Common myeloid progenitor, CD34-positive (primary cell): ENCODE data around the gene HLA-DQA2.

Experiments
- CTCF ChIA-PET: fragments of 350-600 bp; sonication (Branson Sonifier 250); formaldehyde crosslinking; loops from one replicate; lab custom pipeline; 2021; ENCODE audit warnings: antibody characterized with exemption; lab: Charles Lee
- POLR2A ChIA-PET: fragments of 350-600 bp; sonication (Branson Sonifier 250); formaldehyde crosslinking; loops from one replicate; lab custom pipeline; 2021; ENCODE audit warnings: antibody characterized with exemption; lab: Charles Lee
- DNase-seq, 3 donors: peaks; one replicate each; pipeline versions ENCODE4 v3.0.0 to v3.0.0-alpha.2; 2013
- H3K27ac ChIP-seq, 2 experiments: 1 replicate in 1 of 2; 2 replicates in 1 of 2; pipeline ENCODE4 v1.7.0; 2013; ENCODE audit warnings: inconsistent platforms in 2 of 2, low read length in 2 of 2, mild to moderate bottlenecking in 2 of 2, low read depth in 1 of 2, moderate library complexity in 1 of 2; ENCODE audit not compliant: severe bottlenecking in 2 of 2, insufficient read depth in 1 of 2, poor library complexity in 1 of 2
- H3K27me3 ChIP-seq, 5 experiments: replicated peaks in 2 of 5; 1 replicate in 3 of 5; 2 replicates in 2 of 5; pipeline versions ENCODE4 v1.6.1 to v1.7.0; 2013; ENCODE audit warnings: low read length in 4 of 5, mild to moderate bottlenecking in 2 of 5, moderate library complexity in 2 of 5, inconsistent platforms in 1 of 5; ENCODE audit not compliant: insufficient read depth in 5 of 5, control insufficient read depth in 4 of 5
- H3K36me3 ChIP-seq, 4 experiments: 1 replicate in 2 of 4; 2 replicates in 2 of 4; pipeline versions ENCODE4 v1.6.1 to v1.7.0; 2013; ENCODE audit warnings: low read length in 3 of 4, control low read depth in 1 of 4, mild to moderate bottlenecking in 1 of 4; ENCODE audit not compliant: control insufficient read depth in 4 of 4, insufficient read depth in 4 of 4
- H3K4me1 ChIP-seq, 4 experiments: 1 replicate in 3 of 4; 2 replicates in 1 of 4; pipeline versions ENCODE4 v1.6.1 to v1.7.1; 2013; ENCODE audit warnings: low read length in 3 of 4, mild to moderate bottlenecking in 3 of 4, control low read depth in 1 of 4, inconsistent platforms in 1 of 4, moderate library complexity in 1 of 4; ENCODE audit not compliant: control insufficient read depth in 4 of 4, insufficient read depth in 4 of 4; ENCODE audit errors: control extremely low read depth in 1 of 4
- H3K4me3 ChIP-seq, 7 experiments: 1 replicate in 4 of 7; 2 replicates in 3 of 7; pipeline versions ENCODE4 v1.5.1 to v1.7.0; 2013; ENCODE audit warnings: mild to moderate bottlenecking in 7 of 7, low read length in 6 of 7, moderate library complexity in 6 of 7, inconsistent platforms in 2 of 7, low read depth in 2 of 7, control low read depth in 1 of 7; ENCODE audit not compliant: insufficient read depth in 4 of 7, control insufficient read depth in 1 of 7; ENCODE audit errors: extremely low read depth in 1 of 7
- H3K9me3 ChIP-seq, 5 experiments: 1 replicate in 4 of 5; 2 replicates in 1 of 5; pipeline versions ENCODE4 v1.6.1 to v1.7.1; 2013; ENCODE audit warnings: low read length in 4 of 5, mild to moderate bottlenecking in 2 of 5, inconsistent platforms in 1 of 5, low read depth in 1 of 5, moderate library complexity in 1 of 5; ENCODE audit not compliant: control insufficient read depth in 4 of 5, insufficient read depth in 2 of 5; ENCODE audit errors: control extremely low read depth in 1 of 5
- WGBS: methylation state at CpG from one replicate; pipeline ENCODE4 v1.1.5; 2013; ENCODE audit not compliant: insufficient coverage; 5-methylcytosine and 5-hydroxymethylcytosine counted together

Gene HLA-DQA2

GRCh38 chr6:32709625-32710024, 31.6 kb upstream of the HLA-DQA2 start:
- Histone ChIP-seq H3K4me3 (no peak overlapping the region), H3K27ac (no peak overlapping the region), H3K36me3 (no peaks in the 10 kb centered on the region), H3K27me3 (no peaks in the 10 kb centered on the region), H3K4me1 (no peaks in the 10 kb centered on the region), H3K9me3 (peaks cover 0 to 3% (median 0%) of the 10 kb centered on the region in 5 experiments)
- ChIA-PET POLR2A (no interaction called here), CTCF (no interaction called here)
- DNase-seq: no peak

GRCh38 chr6:32713241-32713640, 27.9 kb upstream of the HLA-DQA2 start:
- no peak for DNase-seq
- Histone ChIP-seq H3K27ac (no peak overlapping the region), H3K27me3 (no peaks in the 10 kb centered on the region), H3K4me1 (no peaks in the 10 kb centered on the region), H3K9me3 (peaks cover 0 to 3% (median 0%) of the 10 kb centered on the region in 5 experiments), H3K4me3 (no peak overlapping the region), H3K36me3 (no peaks in the 10 kb centered on the region)
- POLR2A ChIA-PET: no interaction called here
- CTCF ChIA-PET: interaction anchor here (0.9 to 1.0 kb wide), 2 partner anchors 13 to 57 kb away, joined by 3 to 5 read pairs; no protein-coding TSS in a partner anchor

- H3K4me1 ChIP-seq: no peaks in the 10 kb centered on the region
- no peak overlapping the region for H3K27ac ChIP-seq
- no peak overlapping the region for H3K4me3 ChIP-seq
- POLR2A ChIA-PET: no interaction called here
- 100% methylated on average over 1 of the region's 3 CpGs for WGBS
- no peak for DNase-seq
- no peaks in the 10 kb centered on the region for H3K27me3 ChIP-seq
- no peaks in the 10 kb centered on the region for H3K9me3 ChIP-seq
- H3K36me3 ChIP-seq: no peaks in the 10 kb centered on the region
- CTCF ChIA-PET: interaction anchor here (0.6 to 1.8 kb wide), 4 partner anchors 27 to 302 kb away, joined by 3 to 5 read pairs (median 3); no protein-coding TSS in a partner anchor
Observed at GRCh38 chr6:32716396-32716795, 24.8 kb upstream of the HLA-DQA2 start.

DNA sequence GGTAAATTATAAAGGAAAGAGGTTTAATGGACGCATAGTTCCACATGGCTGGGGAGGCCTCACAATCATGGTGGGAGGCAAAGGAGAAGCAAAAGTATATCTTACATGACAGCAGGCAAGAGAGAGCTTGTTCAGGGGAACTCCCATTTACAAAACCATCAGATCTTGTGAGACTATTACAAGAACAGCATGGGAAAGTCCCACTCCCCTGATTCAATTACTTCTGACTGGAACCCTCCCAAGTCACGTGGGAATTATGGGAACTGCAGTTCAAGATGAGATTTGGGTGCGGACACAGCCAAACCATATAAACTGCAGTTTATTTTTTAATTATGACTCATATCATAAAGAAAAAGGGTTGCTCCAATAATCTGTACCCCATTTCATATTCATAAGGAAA, 22.3 kb upstream of the HLA-DQA2 start:
- ChIA-PET CTCF (interaction anchor here (1.8 kb wide), 1 partner anchor 18 kb away, joined by 4 read pairs; no protein-coding TSS in a partner anchor), POLR2A (no interaction called here)
- H3K27me3 ChIP-seq: no peaks in the 10 kb centered on the region
- WGBS: no CpG with 5 or more reads among the region's 3 CpGs
- H3K9me3 ChIP-seq: no peaks in the 10 kb centered on the region
- no peaks in the 10 kb centered on the region for H3K4me1 ChIP-seq
- H3K4me3 ChIP-seq: no peak overlapping the region
- H3K36me3 ChIP-seq: no peaks in the 10 kb centered on the region
- peak in 1 of 3 donors; percentile 25 for DNase-seq
- no peak overlapping the region for H3K27ac ChIP-seq

DNA sequence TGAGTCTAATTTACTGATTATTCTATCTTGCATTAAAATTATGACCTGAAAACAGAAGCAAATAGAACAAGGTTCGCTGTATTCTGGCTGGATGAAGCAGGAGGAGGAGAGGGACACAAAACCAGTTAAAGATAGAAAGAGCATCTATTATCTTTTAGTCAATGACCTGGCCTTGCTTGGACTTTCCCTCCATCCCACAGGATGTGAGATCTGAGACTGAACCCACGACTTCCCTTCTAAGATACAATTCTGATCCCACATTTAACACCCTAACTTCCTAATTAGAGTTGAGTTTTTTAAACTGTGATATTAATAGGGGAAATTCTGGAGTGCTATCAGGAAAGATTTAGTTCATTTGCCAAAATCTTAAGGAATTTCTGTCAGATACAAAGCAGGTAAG, 3.1 kb upstream of the HLA-DQA2 start:
- Histone ChIP-seq H3K4me1 (no peaks in the 10 kb centered on the region), H3K4me3 (no peak overlapping the region), H3K27ac (no peak overlapping the region), H3K27me3 (no peaks in the 10 kb centered on the region), H3K9me3 (no peaks in the 10 kb centered on the region), H3K36me3 (no peaks in the 10 kb centered on the region)
- ChIA-PET CTCF (no interaction called here), POLR2A (no interaction called here)
- no peak for DNase-seq
- 100% methylated on average over 1 of the region's 2 CpGs for WGBS

DNA sequence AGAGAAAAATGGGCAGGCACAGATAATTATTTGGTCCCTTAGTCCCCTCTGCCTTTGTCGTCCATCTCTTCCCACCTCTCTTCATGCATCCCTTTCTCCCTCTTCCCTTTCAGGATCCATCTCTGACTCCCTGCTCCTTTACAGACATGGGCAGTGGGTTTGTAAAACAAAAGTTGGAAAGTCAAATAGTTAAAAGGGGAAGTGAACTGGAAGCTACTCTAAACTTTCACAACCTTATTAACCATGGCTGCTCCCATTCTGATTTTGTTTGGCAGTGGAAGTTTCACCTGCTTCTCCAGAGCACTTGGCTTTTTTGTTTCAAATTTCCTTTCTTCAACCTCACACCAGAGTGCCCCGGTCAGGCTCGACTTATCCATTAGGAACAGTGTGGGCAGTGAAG, 1.2 kb downstream of the HLA-DQA2 start:
- H3K27ac ChIP-seq: no peak overlapping the region
- no peaks in the 10 kb centered on the region for H3K36me3 ChIP-seq
- POLR2A ChIA-PET: interaction anchor here (0.6 kb wide), 1 partner anchor 132 kb away, joined by 3 read pairs; no protein-coding TSS in a partner anchor
- H3K4me3 ChIP-seq: no peak overlapping the region
- no CpG with 5 or more reads among the region's 3 CpGs for WGBS
- H3K9me3 ChIP-seq: no peaks in the 10 kb centered on the region
- peaks cover 0 to 2% (median 0%) of the 10 kb centered on the region in 5 experiments for H3K27me3 ChIP-seq
- H3K4me1 ChIP-seq: peaks cover 0 to 7% (median 1%) of the 10 kb centered on the region in 4 experiments
- CTCF ChIA-PET: interaction anchor here (0.7 kb wide), 1 partner anchor 12 kb away, joined by 3 read pairs; no protein-coding TSS in a partner anchor
- DNase-seq: peak in 1 of 3 donors; percentile 13

DNA sequence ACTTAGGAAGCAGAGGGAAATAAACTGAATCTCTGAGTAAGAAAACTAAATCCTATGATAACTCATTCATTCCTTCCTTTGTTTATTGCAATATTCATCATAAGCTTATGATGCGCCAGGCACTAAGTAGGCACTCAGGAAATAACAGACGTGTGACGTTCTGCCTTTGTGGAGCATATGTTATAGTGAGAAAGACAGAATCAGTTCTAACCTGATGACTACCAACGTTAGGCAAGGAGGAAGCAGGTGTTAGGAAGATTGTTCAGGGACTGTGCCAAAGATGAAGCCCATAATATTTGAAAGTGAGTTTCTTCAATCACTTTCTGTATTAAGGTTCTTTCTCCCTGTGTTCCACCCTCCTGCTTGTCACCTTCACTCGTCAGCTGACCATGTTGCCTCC, 3.6 kb downstream of the HLA-DQA2 start:
- no peaks in the 10 kb centered on the region for H3K36me3 ChIP-seq
- no peak overlapping the region for H3K4me3 ChIP-seq
- ChIA-PET POLR2A (no interaction called here), CTCF (no interaction called here)
- 18% methylated on average over 5 of the region's 5 CpGs for WGBS
- no peaks in the 10 kb centered on the region for H3K9me3 ChIP-seq
- peaks cover 0 to 2% (median 0%) of the 10 kb centered on the region in 5 experiments for H3K27me3 ChIP-seq
- peaks cover 0 to 7% (median 1%) of the 10 kb centered on the region in 4 experiments for H3K4me1 ChIP-seq
- DNase-seq: peak; percentile 13 to 83 (median 69)
- no peak overlapping the region for H3K27ac ChIP-seq
